HEK293 (cell line): ENCODE data around the gene MASP1.

Experiments used
- CTCF ChIP-seq: fragments of 450-650 bp; formaldehyde crosslinking; IDR thresholded peaks from 2 replicates; pipeline ENCODE4 v1.5.1; 2016; ENCODE audit warnings: missing biosample characterization, missing genetic modification characterization
- GLIS1 ChIP-seq: fragments of 450-650 bp; formaldehyde crosslinking; IDR thresholded peaks from 2 replicates; pipeline ENCODE4 v1.5.1; 2016; ENCODE audit warnings: missing biosample characterization, missing genetic modification characterization
- REPIN1 ChIP-seq: fragments of 450-650 bp; formaldehyde crosslinking; IDR thresholded peaks from 2 replicates; pipeline ENCODE4 v1.5.1; 2017; ENCODE audit warnings: missing biosample characterization, missing genetic modification characterization, low read depth
- SCRT2 ChIP-seq: fragments of 450-650 bp; formaldehyde crosslinking; IDR thresholded peaks from 2 replicates; pipeline ENCODE4 v1.5.1; 2016; ENCODE audit warnings: missing biosample characterization, missing genetic modification characterization
- TCF7L2 ChIP-seq: IDR thresholded peaks from 2 replicates; pipeline ENCODE4 v1.6.1; 2011; ENCODE audit warnings: low read depth, mild to moderate bottlenecking, inconsistent platforms, low read length, moderate library complexity, borderline replicate concordance
- ZBTB26 ChIP-seq: fragments of 450-650 bp; formaldehyde crosslinking; optimal IDR thresholded peaks from 2 replicates; pipeline ENCODE3; 2016; ENCODE audit warnings: missing biosample characterization, mild to moderate bottlenecking, missing genetic modification characterization
- ZFHX2 ChIP-seq: fragments of 450-650 bp; formaldehyde crosslinking; conservative IDR thresholded peaks from 2 replicates; pipeline ENCODE4 v1.5.1; 2016; ENCODE audit warnings: missing biosample characterization, missing genetic modification characterization
- ZNF146 ChIP-seq: fragments of 450-650 bp; formaldehyde crosslinking; IDR thresholded peaks from 2 replicates; pipeline ENCODE4 v1.5.1; 2016; ENCODE audit warnings: missing biosample characterization, missing genetic modification characterization
- ZNF211 ChIP-seq: fragments of 450-650 bp; formaldehyde crosslinking; IDR thresholded peaks from 2 replicates; pipeline ENCODE4 v1.5.1; 2016; ENCODE audit warnings: low read depth, missing biosample characterization, missing genetic modification characterization
- ZNF24 ChIP-seq: fragments of 450-650 bp; formaldehyde crosslinking; IDR thresholded peaks from 2 replicates; pipeline ENCODE4 v1.5.1; 2016; ENCODE audit warnings: missing biosample characterization, missing genetic modification characterization
- ZNF324 ChIP-seq: fragments of 450-650 bp; formaldehyde crosslinking; IDR thresholded peaks from 2 replicates; pipeline ENCODE4 v1.5.1; 2016; ENCODE audit warnings: missing biosample characterization, missing genetic modification characterization
- ZNF610 ChIP-seq: fragments of 450-650 bp; formaldehyde crosslinking; IDR thresholded peaks from 2 replicates; pipeline ENCODE4 v1.5.1; 2016; ENCODE audit warnings: missing biosample characterization, missing genetic modification characterization, borderline replicate concordance
- ZNF623 ChIP-seq: fragments of 450-650 bp; formaldehyde crosslinking; IDR thresholded peaks from 2 replicates; pipeline ENCODE4 v1.5.1; 2016; ENCODE audit warnings: missing biosample characterization, missing genetic modification characterization
- ZNF670 ChIP-seq: fragments of 450-650 bp; formaldehyde crosslinking; IDR thresholded peaks from 2 replicates; pipeline ENCODE4 v1.5.1; 2016; ENCODE audit warnings: missing biosample characterization, missing genetic modification characterization, low read depth

- TF ChIP-seq ZNF24 (tag by site-specific recombination) (no peak), ZFHX2 (tag by site-specific recombination) (no peak), ZNF211 (tag by site-specific recombination) (no peak), CTCF (tag by site-specific recombination) (no peak), TCF7L2 (no peak), SCRT2 (tag by site-specific recombination) (no peak), ZNF610 (tag by site-specific recombination) (no peak), ZNF324 (tag by site-specific recombination) (no peak), ZNF670 (tag by site-specific recombination) (no peak), ZBTB26 (tag by site-specific recombination) (no peak), GLIS1 (tag by site-specific recombination) (no peak), ZNF146 (tag by site-specific recombination) (no peak), ZNF623 (no peak), REPIN1 (tag by site-specific recombination) (no peak)
Measured at GRCh38 chr3:187262360-187262759, 29.2 kb downstream of the MASP1 start.
